OCI-LY7 (cell line): ENCODE data around the gene MALRD1.

Source experiments
- CTCF ChIP-seq: fragments of 200-600 bp; sonication (generic); conservative IDR thresholded peaks from 2 replicates; pipeline ENCODE4 v1.5.1; 2014; ENCODE audit warnings: mild to moderate bottlenecking, antibody characterized with exemption, low read length, moderate library complexity, mixed read lengths
- EZH2phosphoT487 ChIP-seq: fragments of 200-600 bp; sonication (generic); IDR thresholded peaks from 2 replicates; pipeline ENCODE4 v1.6.1; 2018; ENCODE audit warnings: low read depth, borderline replicate concordance, mild to moderate bottlenecking, mixed run types, antibody characterized with exemption, low read length, moderate library complexity, mixed read lengths

DNA sequence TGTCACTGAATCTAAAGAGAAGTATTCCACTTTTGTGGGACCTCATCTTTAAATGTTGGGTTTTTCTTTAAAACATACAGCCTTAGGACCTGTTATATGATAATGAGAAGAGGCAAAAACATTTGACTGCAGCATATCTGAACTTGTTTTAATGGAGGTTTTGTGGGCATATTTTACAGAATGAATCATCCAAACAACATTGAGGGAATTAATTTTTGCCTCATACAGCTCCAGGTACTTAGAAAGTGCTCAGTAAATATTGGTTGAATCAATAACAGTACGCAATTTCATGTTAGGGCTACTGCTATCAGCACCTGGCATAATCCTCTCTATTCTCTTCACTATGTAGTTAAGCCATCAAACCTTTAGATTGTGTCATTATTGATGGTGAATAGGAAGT is 115.9 kb downstream of the MALRD1 start:
- TF ChIP-seq CTCF (no peak), EZH2phosphoT487 (no peak)
